HG02571 (cell line): ENCODE measurements around the gene MESP1.

ENCODE experiments used
- ATAC-seq: cut with Tn5 transposase; IDR thresholded peaks from one replicate; pipeline ENCODE4 v1.9.1; 2021; ENCODE audit warnings: mild to moderate bottlenecking, moderate library complexity; ENCODE audit not compliant: unreplicated experiment

MESP1 gene

GRCh38 chr15:89732451-89733172 is 18.4 kb downstream of the MESP1 start:
- no peak for ATAC-seq

DNA sequence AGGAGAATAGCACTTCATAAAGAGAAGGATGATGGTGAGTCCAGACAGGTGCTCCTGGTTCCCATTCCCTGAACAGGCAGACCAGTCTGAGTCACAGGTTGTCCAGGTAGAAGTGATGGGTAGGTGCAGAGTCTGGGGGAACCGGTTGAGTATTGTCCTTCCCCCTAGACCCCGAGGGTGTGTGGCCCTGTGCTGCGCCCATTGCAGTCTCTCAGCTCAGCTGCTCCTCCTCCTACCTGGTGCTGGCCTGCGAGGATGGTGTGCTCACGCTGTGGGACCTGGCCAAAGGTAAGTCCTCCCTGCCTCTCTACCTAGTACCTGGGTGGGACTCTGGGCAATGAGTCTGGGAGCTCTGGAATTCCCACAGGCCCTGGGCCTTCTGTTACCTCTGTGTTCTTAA is 19.8 kb downstream of the MESP1 start:
- no peak for ATAC-seq

DNA sequence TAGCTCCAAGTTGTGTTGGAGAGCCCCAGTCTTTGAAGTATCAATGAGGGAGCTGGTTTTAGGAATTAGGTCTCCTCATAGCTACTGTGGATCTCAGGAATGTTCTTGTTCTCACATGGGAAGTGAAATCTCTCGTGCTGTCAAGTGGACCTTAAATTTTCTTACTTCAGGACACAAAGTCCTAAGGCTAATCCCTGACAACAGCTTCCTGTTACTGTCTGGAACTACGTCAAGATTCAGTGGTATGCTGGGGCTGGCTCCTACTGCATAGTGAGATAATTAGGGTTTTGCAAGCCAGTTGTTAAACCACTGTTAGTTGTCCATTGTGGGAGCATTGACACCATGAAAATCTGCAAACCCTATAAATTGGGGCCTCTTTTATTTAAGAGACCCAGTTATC is 22.8 kb downstream of the MESP1 start:
- no peak for ATAC-seq

DNA sequence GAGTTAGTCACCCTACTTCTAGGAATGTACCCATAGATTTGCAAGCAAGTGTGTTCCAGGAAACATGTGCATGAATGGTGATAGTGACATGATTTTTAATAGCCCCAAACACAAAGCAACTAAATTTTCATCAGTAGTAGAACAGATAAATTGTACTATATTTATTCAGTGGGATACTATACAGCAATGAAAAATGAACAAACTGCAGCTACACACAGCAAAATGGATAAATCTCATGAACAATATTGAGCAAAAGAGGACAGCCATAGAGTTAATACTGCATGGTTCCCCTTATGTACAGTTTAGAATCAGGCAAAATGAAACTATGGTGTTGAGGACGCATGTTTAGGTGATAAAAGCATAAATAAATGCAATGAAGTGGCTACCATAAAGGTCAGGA is 26.0 kb downstream of the MESP1 start:
- no peak for ATAC-seq

DNA sequence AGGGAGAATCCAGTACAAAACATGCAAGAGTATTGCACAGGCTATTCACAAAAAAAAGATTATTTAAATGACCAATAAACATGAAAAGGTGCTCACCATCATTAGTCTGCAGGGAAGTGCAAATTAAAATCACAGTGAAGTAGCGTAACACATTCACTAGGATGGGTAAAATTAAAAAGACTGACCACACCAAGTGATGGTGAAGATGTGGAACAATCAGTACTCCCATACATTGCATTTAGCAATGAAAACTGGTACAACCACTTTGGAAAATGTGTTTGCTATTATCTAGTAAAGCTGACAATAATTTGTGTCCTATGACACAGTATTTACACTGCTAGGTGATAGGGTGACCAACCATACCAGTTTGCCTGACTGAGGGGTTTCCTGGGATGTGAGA is 26.4 kb downstream of the MESP1 start:
- ATAC-seq: no peak

DNA sequence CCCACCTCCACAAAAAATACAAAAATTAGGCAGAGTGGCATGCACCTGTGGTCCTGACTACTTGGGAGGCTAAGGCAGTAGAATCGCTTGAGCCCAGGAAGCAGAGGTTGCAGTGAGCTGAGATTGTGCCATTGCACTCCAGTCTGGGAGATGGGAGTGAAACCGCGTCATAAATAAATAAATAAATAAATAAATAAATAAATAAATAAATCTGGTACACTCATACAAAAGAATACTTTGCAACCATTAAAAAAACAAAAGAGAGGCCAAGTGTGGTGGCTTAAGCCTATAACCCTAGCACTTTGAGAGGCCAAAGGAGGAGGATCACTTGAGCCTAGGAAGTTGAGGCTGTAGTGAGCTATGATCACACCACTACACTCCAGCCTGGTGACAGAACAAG is 28.0 kb downstream of the MESP1 start:
- no peak for ATAC-seq

DNA sequence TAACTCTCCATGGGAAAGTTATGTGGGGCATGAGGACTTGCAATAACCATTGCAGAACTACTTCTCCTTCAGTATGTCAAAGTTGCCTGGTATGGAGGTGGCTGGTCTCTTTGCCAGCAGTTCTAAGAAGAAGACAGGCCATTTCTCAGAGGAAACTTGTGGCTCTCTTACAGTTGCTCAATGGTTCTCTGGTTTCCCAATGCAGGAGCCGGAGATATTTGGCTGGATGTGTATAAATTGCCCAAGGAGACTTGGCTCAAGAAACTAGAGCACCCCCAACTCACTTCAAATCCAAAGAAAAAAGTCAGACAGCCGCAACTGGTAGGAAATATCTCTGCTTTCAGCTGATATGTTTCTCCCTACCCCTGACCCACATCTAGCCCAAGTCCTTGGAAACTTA is 36.3 kb downstream of the MESP1 start:
- ATAC-seq: no peak

DNA sequence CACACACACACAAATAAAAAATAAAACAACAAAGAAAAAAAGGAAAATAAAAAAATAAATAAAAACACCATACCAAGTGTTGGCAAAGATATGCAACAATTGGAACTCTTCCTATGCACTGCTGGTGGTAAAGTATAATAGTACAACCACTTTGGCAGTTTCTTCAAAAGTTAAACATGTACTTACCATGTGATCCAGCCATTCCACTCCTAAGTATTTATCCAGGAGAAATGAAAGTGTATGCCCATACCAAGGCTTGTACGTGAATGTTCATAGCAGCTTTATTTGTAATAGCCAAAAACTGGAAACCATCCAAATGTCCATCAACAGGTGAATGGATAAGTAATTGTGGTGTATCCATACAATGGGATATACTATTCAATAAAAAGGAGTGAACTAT is 43.5 kb downstream of the MESP1 start:
- no peak for ATAC-seq

DNA sequence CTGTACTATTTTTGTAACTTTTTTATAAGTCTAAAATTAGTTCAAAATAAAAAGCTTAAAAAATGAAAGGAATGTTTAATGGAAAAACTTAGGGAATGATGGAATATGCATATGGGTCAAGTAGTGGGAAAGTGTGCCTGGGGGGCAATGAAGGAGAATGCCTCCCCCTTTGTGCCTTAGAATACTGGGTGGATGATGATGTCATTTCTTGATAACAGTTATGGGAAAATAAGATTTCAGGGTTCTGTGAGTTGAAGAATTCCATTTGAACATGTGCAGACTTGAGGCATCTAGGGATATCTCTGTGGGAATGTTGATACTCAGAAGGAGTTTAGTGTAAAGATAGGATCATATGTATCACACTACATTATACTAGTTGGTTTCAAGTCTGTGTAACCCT is 46.6 kb downstream of the MESP1 start:
- ATAC-seq: no peak
